ENCODE measurements around the gene HOXA3.

HOXA3 gene

GRCh38 chr7:27151931-27152815 is at the start of gene HOXA3:
Gene HOXA3, minus strand, starts transcription at chr7:27152583. Its CDS starts 41,943 bp downstream, at chr7:27110640.
- DNase-seq, result no peak

GRCh38 chr7:27201580-27202017 is 49.2 kb upstream of the HOXA3 start:
- no peak for DNase-seq

GRCh38 chr7:27200761-27201579 is 48.6 kb upstream of the HOXA3 start:
- DNase-seq, result peak; percentile 10

GRCh38 chr7:27199849-27200760 is 47.7 kb upstream of the HOXA3 start, which contains the start of gene HOXA13:
Gene HOXA13, minus strand, starts transcription at chr7:27200091. Its CDS starts 14 bp downstream, at chr7:27200077.
- DNase-seq, result peak; percentile 56

GRCh38 chr7:27198871-27199801 is 46.8 kb upstream of the HOXA3 start:
- peak; percentile 27 for DNase-seq

- DNase-seq, result no peak
Observed at GRCh38 chr7:27198138-27198841, 45.9 kb upstream of the HOXA3 start.

GRCh38 chr7:27197137-27198042 is 45.0 kb upstream of the HOXA3 start:
- no peak for DNase-seq

- peak; percentile 66 for DNase-seq
Observed at GRCh38 chr7:27196287-27196767, 43.9 kb upstream of the HOXA3 start.

GRCh38 chr7:27194686-27195379 is 42.5 kb upstream of the HOXA3 start:
- no peak for DNase-seq

GRCh38 chr7:27194002-27194352 is 41.6 kb upstream of the HOXA3 start:
- DNase-seq, result no peak

- DNase-seq, result no peak
Observed at GRCh38 chr7:27193335-27194001, 41.1 kb upstream of the HOXA3 start.

- no peak for DNase-seq
Observed at GRCh38 chr7:27192546-27193334, 40.4 kb upstream of the HOXA3 start.

GRCh38 chr7:27191833-27192545 is 39.6 kb upstream of the HOXA3 start:
- no peak for DNase-seq

- DNase-seq, result no peak
Observed at GRCh38 chr7:27191161-27191731, 38.9 kb upstream of the HOXA3 start.

- no peak for DNase-seq
Observed at GRCh38 chr7:27189997-27190748, 37.8 kb upstream of the HOXA3 start.
